Endothelial cell of umbilical vein (primary cell): ENCODE measurements around the gene NAP1L1. TPM values are rescaled to one million over a fixed set of nuclear protein-coding genes. Genes with fewer than 3 reads are reported as not detected.

Experiments used
- BruUV-seq: library from RNA; stranded (reverse); fragments of 400-500 nt; replicated peaks from 2 replicates; lab custom pipeline; 2021; lab: Mats Ljungman, UMichigan
- CTCF ChIA-PET: fragments of 300-600, 350-600 bp; sonication (Branson Sonifier 250); formaldehyde crosslinking; loops from one replicate; lab custom pipeline; 2021; ENCODE audit warnings: antibody characterized with exemption, inconsistent platforms; lab: Charles Lee
- POLR2A ChIA-PET: fragments of 300-600, 350-600 bp; sonication (Branson Sonifier 250); formaldehyde crosslinking; loops from one replicate; lab custom pipeline; 2021; ENCODE audit warnings: antibody characterized with exemption, inconsistent platforms; lab: Charles Lee
- DNase-seq: peaks from one replicate; pipeline ENCODE4 v3.0.0-alpha.2; 2011; ENCODE audit warnings: low read depth, low spot score
- FAIRE-seq: peaks from 2 replicates; lab custom pipeline; 2011; peaks lifted over from hg19 to GRCh38; lab: Jason Lieb, UNC
- H2AFZ ChIP-seq: 2 replicates; pipeline ENCODE4 v1.6.0; 2012; ENCODE audit warnings: low read depth, low read length, control low read depth, inconsistent platforms
- H3K27ac ChIP-seq: 2 replicates; pipeline ENCODE4 v1.5.1; 2011; ENCODE audit warnings: low read depth, mild to moderate bottlenecking, control low read depth, low read length, moderate library complexity; ENCODE audit not compliant: insufficient read depth
- H3K27me3 ChIP-seq, 2 experiments: 2 replicates each; pipeline versions ENCODE4 v1.6.0 to v1.6.1; 2011; ENCODE audit warnings: low read length in 2 of 2, mixed read lengths in 1 of 2; ENCODE audit not compliant: control insufficient read depth in 2 of 2, insufficient read depth in 2 of 2
- H3K36me3 ChIP-seq, 2 experiments: 2 replicates in 1 of 2; 3 replicates in 1 of 2; pipeline ENCODE4 v1.5.1; 2011; ENCODE audit warnings: low read length in 2 of 2, mild to moderate bottlenecking in 1 of 2, moderate library complexity in 1 of 2; ENCODE audit not compliant: control insufficient read depth in 2 of 2, insufficient read depth in 2 of 2; ENCODE audit errors: extremely low read depth in 1 of 2
- H3K4me1 ChIP-seq: 3 replicates; pipeline ENCODE4 v1.5.1; 2011; ENCODE audit warnings: mild to moderate bottlenecking, low read length; ENCODE audit not compliant: control insufficient read depth, insufficient read depth; ENCODE audit errors: extremely low read depth
- H3K4me2 ChIP-seq: 2 replicates; pipeline ENCODE4 v1.6.1; 2011; ENCODE audit warnings: low read length, control low read depth, mixed read lengths; ENCODE audit not compliant: insufficient read depth
- H3K4me3 ChIP-seq, 3 experiments: fragments of 200-600 bp in 1 of 3; sonication (generic), shearing (Covaris generic) in 1 of 3; replicated peaks in 1 of 3; 2 replicates each; pipeline ENCODE4 v1.5.1; 2011 to 2016; ENCODE audit warnings: control low read depth in 3 of 3, low read length in 3 of 3, mild to moderate bottlenecking in 2 of 3, inconsistent platforms in 1 of 3, low read depth in 1 of 3, moderate library complexity in 1 of 3; ENCODE audit not compliant: insufficient read depth in 1 of 3
- H3K79me2 ChIP-seq: 2 replicates; pipeline ENCODE4 v1.6.0; 2012; ENCODE audit warnings: low read length, inconsistent platforms; ENCODE audit not compliant: control insufficient read depth, insufficient read depth
- H3K9ac ChIP-seq: replicated peaks from 2 replicates; pipeline ENCODE3; 2011; ENCODE audit warnings: low read length, control low read depth; ENCODE audit not compliant: insufficient read depth; ENCODE audit errors: extremely low read depth
- H3K9me1 ChIP-seq: replicated peaks from 3 replicates; pipeline ENCODE4 v1.6.0; 2011; ENCODE audit warnings: mild to moderate bottlenecking, low read length; ENCODE audit not compliant: control insufficient read depth, insufficient read depth; ENCODE audit errors: extremely low read depth
- H3K9me3 ChIP-seq: replicated peaks from 2 replicates; pipeline ENCODE4 v1.5.1; 2012; ENCODE audit warnings: low read length, inconsistent platforms; ENCODE audit not compliant: control insufficient read depth, insufficient read depth
- H4K20me1 ChIP-seq: replicated peaks from 2 replicates; pipeline ENCODE3; 2011; ENCODE audit warnings: mild to moderate bottlenecking, low read length; ENCODE audit not compliant: control insufficient read depth, insufficient read depth; ENCODE audit errors: extremely low read depth
- CTCF ChIP-seq, 2 donors: IDR thresholded peaks; 1 replicate in 1 of 2; 2 replicates in 1 of 2; pipeline ENCODE4 v1.5.1; 2011; ENCODE audit warnings: low read length in 2 of 2, mild to moderate bottlenecking in 2 of 2, moderate library complexity in 2 of 2, control low read depth in 1 of 2, inconsistent platforms in 1 of 2, low read depth in 1 of 2; ENCODE audit not compliant: insufficient read depth in 1 of 2; ENCODE audit errors: extremely low read depth in 1 of 2
- EZH2 ChIP-seq: IDR thresholded peaks from 2 replicates; pipeline ENCODE4 v1.6.1; 2012; ENCODE audit warnings: borderline replicate concordance, low read depth, mild to moderate bottlenecking, moderate library complexity, low read length, inconsistent platforms; ENCODE audit not compliant: severe bottlenecking
- FOS ChIP-seq: IDR thresholded peaks from 2 replicates; pipeline ENCODE4 v1.6.1; 2011; ENCODE audit warnings: mild to moderate bottlenecking, low read length, moderate library complexity, borderline replicate concordance; ENCODE audit not compliant: insufficient read depth
- GATA2 ChIP-seq: IDR thresholded peaks from 2 replicates; pipeline ENCODE4 v1.7.0; 2011; ENCODE audit warnings: low read depth, mild to moderate bottlenecking, moderate library complexity, mixed read lengths, low read length; ENCODE audit not compliant: insufficient read length, insufficient read depth
- JUN ChIP-seq: IDR thresholded peaks from 2 replicates; pipeline ENCODE4 v1.6.1; 2011; ENCODE audit warnings: borderline replicate concordance, low read depth; ENCODE audit not compliant: insufficient read length, insufficient read depth
- MYC ChIP-seq: IDR thresholded peaks from one replicate; pipeline ENCODE4 v1.6.1; 2011; ENCODE audit warnings: mild to moderate bottlenecking, low read depth, low read length
- POLR2A ChIP-seq: IDR thresholded peaks from 2 replicates; pipeline ENCODE4 v1.6.1; 2012; ENCODE audit warnings: low read depth, mild to moderate bottlenecking, control low read depth, low read length
- POLR2AphosphoS5 ChIP-seq: IDR thresholded peaks from 2 replicates; pipeline ENCODE4 v1.6.1; 2012; ENCODE audit warnings: low read depth, mild to moderate bottlenecking, control low read depth, low read length, moderate library complexity; ENCODE audit not compliant: insufficient read depth
- dilution Hi-C: fragments of 300-500 bp; cut with MboI; formaldehyde crosslinking; loops from one replicate; pipeline ENCODE4 v1.15.0; 2019; ENCODE audit warnings: low sequenced_read_pairs; ENCODE audit not compliant: extremely low pct_ligation_motif_present
- intact Hi-C: fragments of 100-400 bp; cut with micrococcal nuclease; formaldehyde crosslinking; loops from one replicate; pipeline ENCODE4 v1.10.0; 2022
- polyA plus RNA-seq, 4 experiments: library from polyadenylated mRNA; depleted of rRNA in 3 of 4; stranded (reverse) in 3 of 4; unstranded in 1 of 4; fragments of >200 nt; gene quantifications; 2 replicates each; pipeline versions ENCODE4 v1.2.1 to v1.2.3, GENCODE V29; 2011 to 2012; ENCODE audit warnings: missing spikeins in 1 of 4
- total RNA-seq: library from RNA; stranded (reverse); gene quantifications from 2 replicates; pipeline ENCODE4 v1.2.3, GENCODE V29; 2021
- TF ChIP-seq, protein P1 (sequence below): IDR thresholded peaks from 2 replicates; pipeline ENCODE4 v1.6.1; 2011; ENCODE audit not compliant: insufficient read depth, insufficient read length

The NAP1L1 gene
- total and polyA plus RNA-seq, 2 donors (not counting 3 experiments of a cell fraction or from before 2014, with no cell fraction given): 127 to 649 TPM

- FAIRE-seq: no peak
- H3K27me3 ChIP-seq: no peaks in the 10 kb centered on the region
- peaks cover 0 to 3% of the 10 kb centered on the region in 2 experiments for H3K36me3 ChIP-seq
- no peaks in the 10 kb centered on the region for H3K9me1 ChIP-seq
- no peak overlapping the region for H3K27ac ChIP-seq
- H3K79me2 ChIP-seq: no peaks in the 10 kb centered on the region
- H3K4me2 ChIP-seq: no peak overlapping the region
- peaks cover 23% of the 10 kb centered on the region for H3K4me1 ChIP-seq
- H3K9ac ChIP-seq: no peak overlapping the region
- DNase-seq: no peak
- H3K4me3 ChIP-seq: no peak overlapping the region
- no peaks in the 10 kb centered on the region for H4K20me1 ChIP-seq
- POLR2A ChIA-PET: no interaction called here
- no peak for TF ChIP-seq FOS
- no peak for TF ChIP-seq JUN
- TF ChIP-seq EZH2: no peak
- TF ChIP-seq GATA2: no peak
- no peak for TF ChIP-seq MYC
- no peak for TF ChIP-seq POLR2AphosphoS5
- no peak for TF ChIP-seq POLR2A
- no peak for TF ChIP-seq CTCF (IDR thresholded peaks at IDR 0.05; ENCODE audit: extremely low read depth in 1 of 2, insufficient read depth in 1 of 2, low read depth in 1 of 2, low read length in 2 of 2)
- TF ChIP-seq, protein P1, sequence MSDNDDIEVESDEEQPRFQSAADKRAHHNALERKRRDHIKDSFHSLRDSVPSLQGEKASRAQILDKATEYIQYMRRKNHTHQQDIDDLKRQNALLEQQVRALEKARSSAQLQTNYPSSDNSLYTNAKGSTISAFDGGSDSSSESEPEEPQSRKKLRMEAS: no peak
- no peaks in the 10 kb centered on the region for H3K9me3 ChIP-seq
- BruUV-seq: no TSS peak
- dilution Hi-C loops (loop anchor here (25.0 kb wide), 1 partner anchor 529 kb away; the partner anchor contains the start of gene KRR1), intact Hi-C loops (no loop called here)
- no peak overlapping the region for H2AFZ ChIP-seq
- CTCF ChIA-PET: interaction anchor here (2.0 kb wide), 1 partner anchor 516 kb away, joined by 6 read pairs; no protein-coding TSS in a partner anchor
Observed at GRCh38 chr12:76041406-76041805, 43.1 kb downstream of the NAP1L1 start.
